Pancreas (tissue), 10 donors: ENCODE results near the gene UGT3A2. TPM values are rescaled to one million over a fixed set of nuclear protein-coding genes. Genes with fewer than 3 reads are reported as not detected.

Source experiments
- ATAC-seq, 4 donors: fragments of 200-7000 bp; cut with Tn5 transposase; one replicate each; pipeline versions ENCODE4 v1.8.0 to v1.9.1; 2020; ENCODE audit warnings: mild to moderate bottlenecking in 4 of 4, moderate library complexity in 4 of 4
- DNase-seq, 6 donors: peaks; one replicate each; pipeline ENCODE4 v3.0.0-alpha.2; 2020
- FAIRE-seq: peaks from 2 replicates; lab custom pipeline; 2012; peaks lifted over from hg19 to GRCh38; lab: Jason Lieb, UNC
- H3K27ac ChIP-seq, 4 donors: fragments of 200-600 bp; sonication (generic); 1 replicate in 3 of 4; 2 replicates in 1 of 4; pipeline versions ENCODE4 v1.5.0 to v1.8.0; 2020
- H3K27me3 ChIP-seq, 4 donors: fragments of 200-600 bp; one replicate each; pipeline ENCODE4 v1.8.0; 2021
- H3K36me3 ChIP-seq, 3 donors: fragments of 200-600 bp; sonication (generic) in 1 of 3; one replicate each; pipeline versions ENCODE4 v1.5.0 to v1.8.0; 2020 to 2021
- H3K4me1 ChIP-seq, 3 donors: fragments of 200-600 bp; one replicate each; pipeline ENCODE4 v1.8.0; 2021
- H3K4me3 ChIP-seq, 4 donors: fragments of 200-600 bp; sonication (generic) in 2 of 4; one replicate each; pipeline versions ENCODE4 v1.5.0 to v1.8.0; 2020 to 2021
- H3K9me3 ChIP-seq, 4 donors: fragments of 200-600 bp; one replicate each; pipeline ENCODE4 v1.8.0; 2021
- WGBS, 2 donors: extraction: QIAGEN DNeasy Blood & Tissue Kit; methylation state at CpG; one replicate each; pipeline ENCODE4 v1.1.7; 2013; 5-methylcytosine and 5-hydroxymethylcytosine counted together
- intact Hi-C, 3 donors: fragments of 100-400 bp; cut with DNase I; formaldehyde crosslinking; loops; one replicate each; pipeline versions ENCODE4 v1.11.1 to v1.14.2; 2022
- polyA plus RNA-seq, 2 donors: library from polyadenylated mRNA; stranded (reverse); fragments of 200-250 nt; gene quantifications; one replicate each; pipeline ENCODE4 v1.2.3, GENCODE V29; 2013
- total RNA-seq, 6 donors: library from RNA; stranded (reverse); fragmentation: NEBNext Ultra II Directional in 4 of 6; extraction: Animal tissue kit (Norgen Biotek cat#: 25700) in 4 of 6; gene quantifications; one replicate each; pipeline versions ENCODE4 v1.2.1 to v1.2.4, GENCODE V29; 2021 to 2023
- TF ChIP-seq, protein P1 (sequence below), 4 donors: fragments of 200-600 bp; sonication (generic) in 3 of 4; IDR thresholded peaks; one replicate each; pipeline versions ENCODE4 v1.5.0 to v1.8.0; 2021; ENCODE audit warnings: antibody characterized with exemption in 4 of 4
- donor health status: healthy with polysubstance abuse.
- donor health status: DM: no; HTN: no; CAD: no; lungs with moderate emphysema.
- donor health status: DM: no; HTN: no; CAD: no.
- donor health status: control.
- donor health status: control.
- donor health status: Bipolar disorder and iron deficiency.
- donor health status: DM: yes; HTN: yes; CAD: no.
- donor health status: DM: no; HTN: no; CAD: no.
- donor health status: DM: no; HTN: no; CAD: no.
- donor health status: DM: yes; HTN: yes; CAD: no.

UGT3A2 gene
- total and polyA plus RNA-seq, 8 donors: 0.06 to 0.07 TPM; not detected in 6

DNA sequence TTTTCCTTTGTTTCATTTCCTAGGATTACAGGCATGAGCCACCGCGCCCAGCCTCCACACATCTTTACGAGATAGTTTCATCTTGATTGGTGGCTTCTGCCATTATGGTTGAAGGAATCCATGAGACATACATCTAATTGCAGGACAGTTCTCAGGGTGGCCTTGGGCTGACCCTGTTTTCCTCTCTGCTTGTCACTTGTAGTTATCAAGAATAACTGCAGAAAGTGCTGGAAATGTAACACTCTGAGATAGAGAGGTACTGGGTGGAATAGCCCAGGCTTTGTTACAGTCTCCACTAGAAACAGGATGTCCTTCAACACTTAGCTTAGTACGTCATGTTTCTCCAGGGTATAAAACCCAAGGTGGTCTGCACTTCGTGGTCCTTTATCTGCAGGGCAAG, 10.7 kb downstream of the UGT3A2 start:
- DNase-seq (no peak), ATAC-seq (no peak), FAIRE-seq (no peak)
- no peaks in the 10 kb centered on the region for H3K4me1 ChIP-seq
- no peaks in the 10 kb centered on the region for H3K9me3 ChIP-seq
- WGBS, 2 donors: 72 to 84% methylated on average over 5 of the region's 5 CpGs
- H3K4me3 ChIP-seq: no peak overlapping the region
- no peak overlapping the region for H3K27ac ChIP-seq
- no peaks in the 10 kb centered on the region for H3K27me3 ChIP-seq
- no peaks in the 10 kb centered on the region for H3K36me3 ChIP-seq
- intact Hi-C loops: no loop called here
- TF ChIP-seq, protein P1, sequence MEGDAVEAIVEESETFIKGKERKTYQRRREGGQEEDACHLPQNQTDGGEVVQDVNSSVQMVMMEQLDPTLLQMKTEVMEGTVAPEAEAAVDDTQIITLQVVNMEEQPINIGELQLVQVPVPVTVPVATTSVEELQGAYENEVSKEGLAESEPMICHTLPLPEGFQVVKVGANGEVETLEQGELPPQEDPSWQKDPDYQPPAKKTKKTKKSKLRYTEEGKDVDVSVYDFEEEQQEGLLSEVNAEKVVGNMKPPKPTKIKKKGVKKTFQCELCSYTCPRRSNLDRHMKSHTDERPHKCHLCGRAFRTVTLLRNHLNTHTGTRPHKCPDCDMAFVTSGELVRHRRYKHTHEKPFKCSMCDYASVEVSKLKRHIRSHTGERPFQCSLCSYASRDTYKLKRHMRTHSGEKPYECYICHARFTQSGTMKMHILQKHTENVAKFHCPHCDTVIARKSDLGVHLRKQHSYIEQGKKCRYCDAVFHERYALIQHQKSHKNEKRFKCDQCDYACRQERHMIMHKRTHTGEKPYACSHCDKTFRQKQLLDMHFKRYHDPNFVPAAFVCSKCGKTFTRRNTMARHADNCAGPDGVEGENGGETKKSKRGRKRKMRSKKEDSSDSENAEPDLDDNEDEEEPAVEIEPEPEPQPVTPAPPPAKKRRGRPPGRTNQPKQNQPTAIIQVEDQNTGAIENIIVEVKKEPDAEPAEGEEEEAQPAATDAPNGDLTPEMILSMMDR (IDR thresholded peaks at IDR 0.05): no peak

DNA sequence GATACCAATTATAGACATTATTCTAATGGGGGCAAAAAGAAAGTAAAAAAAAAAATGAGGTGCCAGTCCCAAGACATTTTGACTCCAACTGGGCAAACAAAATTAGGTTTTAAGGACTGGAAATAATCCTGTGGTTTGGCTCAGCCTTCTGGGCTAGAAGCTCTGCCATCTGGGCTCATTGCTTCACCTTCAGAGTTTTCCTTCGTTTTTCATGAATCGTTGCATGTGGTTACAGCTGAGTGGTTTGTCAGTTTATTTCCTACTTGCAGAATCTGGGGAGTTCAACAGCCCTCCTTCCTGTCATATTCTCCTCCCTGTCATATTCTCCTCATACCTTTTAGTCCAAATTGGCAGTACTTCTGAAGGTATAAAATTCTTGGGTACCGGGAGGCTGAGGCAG, 12.0 kb downstream of the UGT3A2 start:
- TF ChIP-seq, protein P1 (IDR thresholded peaks at IDR 0.05): no peak
- no peaks in the 10 kb centered on the region for H3K4me1 ChIP-seq
- no peaks in the 10 kb centered on the region for H3K36me3 ChIP-seq
- WGBS, 2 donors: 66 to 84% methylated on average over 3 of the region's 3 CpGs
- no peaks in the 10 kb centered on the region for H3K27me3 ChIP-seq
- no peak for DNase-seq
- H3K9me3 ChIP-seq: no peaks in the 10 kb centered on the region
- no peak overlapping the region for H3K4me3 ChIP-seq
- FAIRE-seq: no peak
- no peak for ATAC-seq
- intact Hi-C loops: no loop called here
- no peak overlapping the region for H3K27ac ChIP-seq

DNA sequence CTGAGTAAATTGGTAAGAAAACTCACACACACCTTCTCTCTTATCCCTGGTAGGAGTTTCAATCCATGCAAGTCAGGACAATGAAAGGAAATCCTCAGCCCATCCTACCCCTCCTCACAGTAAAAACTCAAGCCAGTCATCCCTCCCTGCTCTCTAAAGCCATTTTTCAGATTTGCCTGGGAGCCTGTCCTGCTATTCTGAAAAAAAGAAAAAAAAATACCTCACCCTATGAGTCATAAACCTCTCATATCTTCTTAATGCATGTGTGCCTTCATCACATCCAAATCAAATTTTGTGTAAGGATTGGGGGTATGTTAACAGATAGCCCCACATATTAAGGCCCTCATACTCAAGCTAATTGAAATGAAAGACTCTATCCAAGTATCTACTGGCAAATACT, 14.1 kb downstream of the UGT3A2 start:
- intact Hi-C loops: no loop called here
- Histone ChIP-seq H3K4me3 (no peak overlapping the region), H3K4me1 (no peaks in the 10 kb centered on the region), H3K27ac (no peak overlapping the region), H3K36me3 (no peaks in the 10 kb centered on the region), H3K27me3 (no peaks in the 10 kb centered on the region), H3K9me3 (no peaks in the 10 kb centered on the region)
- ATAC-seq: no peak
- DNase-seq: no peak
- TF ChIP-seq, protein P1 (IDR thresholded peaks at IDR 0.05): no peak
- FAIRE-seq: no peak

DNA sequence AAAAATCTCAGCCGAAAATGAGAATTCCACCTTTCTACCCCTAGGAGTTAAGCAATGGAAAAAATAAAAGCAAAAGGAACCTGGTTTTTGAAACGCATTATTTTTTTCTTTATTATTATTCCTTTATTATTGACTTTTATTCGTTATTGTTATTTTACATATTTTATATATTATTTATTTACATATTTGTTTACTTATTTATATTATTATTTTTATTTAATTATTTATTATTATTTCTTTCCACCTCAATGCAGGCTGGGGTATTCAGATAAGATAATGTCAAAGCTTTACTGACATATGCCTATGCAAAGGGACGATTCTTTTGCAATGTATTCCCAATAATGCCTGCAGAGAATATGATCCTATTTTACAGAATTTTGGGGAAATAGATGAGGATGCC, 16.7 kb downstream of the UGT3A2 start:
- no peaks in the 10 kb centered on the region for H3K36me3 ChIP-seq
- no peaks in the 10 kb centered on the region for H3K27me3 ChIP-seq
- TF ChIP-seq, protein P1 (IDR thresholded peaks at IDR 0.05): no peak
- no peak for DNase-seq
- WGBS, 2 donors: 62 to 85% methylated on average over 4 of the region's 4 CpGs
- FAIRE-seq: no peak
- no peaks in the 10 kb centered on the region for H3K9me3 ChIP-seq
- no peak overlapping the region for H3K27ac ChIP-seq
- H3K4me3 ChIP-seq: no peak overlapping the region
- no peak for ATAC-seq
- H3K4me1 ChIP-seq: no peaks in the 10 kb centered on the region
- intact Hi-C loops: no loop called here

DNA sequence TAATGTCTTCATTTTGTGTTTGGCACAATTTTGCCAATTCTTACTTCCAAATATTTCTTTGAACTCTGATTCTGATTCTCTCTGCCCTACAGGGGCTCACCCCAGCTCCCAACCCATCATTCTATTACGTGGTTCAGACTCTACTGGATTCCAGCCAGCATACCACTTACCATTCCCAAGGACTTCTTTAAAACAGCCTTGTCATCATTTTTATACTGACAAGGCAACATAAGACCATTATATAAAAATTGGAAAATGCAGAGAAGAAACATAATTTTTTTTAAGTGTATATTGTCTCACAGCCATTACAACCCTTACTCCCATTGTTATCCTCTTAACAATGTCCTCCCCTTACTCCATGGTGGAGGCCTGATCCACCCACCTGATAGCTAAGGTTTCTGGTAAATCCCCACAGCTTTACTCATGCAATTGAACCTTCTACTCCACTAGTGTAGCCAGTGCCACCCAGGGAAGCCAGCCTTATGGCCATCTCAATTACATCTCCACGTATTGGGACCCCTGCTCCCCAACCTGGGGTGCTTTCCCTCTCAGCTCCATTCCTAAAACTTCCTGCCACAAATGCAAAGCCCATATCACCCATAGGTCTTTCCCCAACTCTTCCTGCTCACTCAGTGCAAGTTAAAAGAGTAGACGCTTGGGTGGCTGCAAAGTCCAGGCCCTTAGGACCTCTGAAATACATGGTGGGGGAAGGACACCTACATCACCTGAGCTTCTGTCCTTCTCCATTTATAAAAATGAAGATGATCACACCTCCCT, 19.1 kb downstream of the UGT3A2 start:
- H3K4me1 ChIP-seq: no peaks in the 10 kb centered on the region
- ATAC-seq: no peak
- no peak for FAIRE-seq
- H3K4me3 ChIP-seq: no peak overlapping the region
- TF ChIP-seq, protein P1 (IDR thresholded peaks at IDR 0.05): no peak
- H3K9me3 ChIP-seq: no peaks in the 10 kb centered on the region
- no peak overlapping the region for H3K27ac ChIP-seq
- no peaks in the 10 kb centered on the region for H3K36me3 ChIP-seq
- DNase-seq: no peak
- 74 to 76% methylated on average over 3 of the region's 3 CpGs for WGBS, 2 donors
- H3K27me3 ChIP-seq: no peaks in the 10 kb centered on the region
- intact Hi-C loops: no loop called here
